ENCODE data around the gene APEH. TPM values are rescaled to one million over a fixed set of nuclear protein-coding genes. Genes with fewer than 3 reads are reported as not detected.

The APEH gene
- total and polyA plus RNA-seq, 2 donors from 2014 or later = 138 to 143 TPM

DNA sequence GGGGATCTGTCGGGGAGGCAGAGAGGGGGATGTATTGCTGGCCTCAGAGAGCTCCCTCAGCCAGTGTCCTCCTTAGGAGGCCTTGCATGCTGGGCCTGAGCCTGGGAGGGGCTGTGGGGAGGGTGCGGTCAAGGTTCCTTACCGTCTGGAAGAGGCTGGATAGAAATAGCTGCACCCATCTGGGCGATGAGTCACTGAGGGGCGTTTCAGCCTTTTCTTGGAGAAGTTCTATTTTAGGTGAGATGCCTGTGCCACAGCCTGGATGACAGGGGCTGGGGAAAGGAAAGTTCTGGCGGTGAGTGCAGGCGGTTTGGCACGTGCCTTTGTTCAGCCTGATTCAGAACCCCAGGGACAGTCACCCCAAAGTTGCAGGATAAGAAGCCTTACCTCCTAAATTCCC, 35.7 kb upstream of the APEH start:
- DNase-seq = no peak
- Histone ChIP-seq H3K9me3 (ENCODE audit: control insufficient read depth in 2 of 3, insufficient read depth in 1 of 3, low read length in 3 of 3) (no peaks in the 10 kb centered on the region), H3K36me3 (ENCODE audit: control insufficient read depth in 2 of 3, insufficient read depth in 3 of 3, low read length in 3 of 3) (no peaks in the 10 kb centered on the region), H3K4me1 (ENCODE audit: control insufficient read depth in 2 of 3, insufficient read depth in 2 of 3, low read depth in 1 of 3, low read length in 3 of 3) (no peaks in the 10 kb centered on the region), H3K27me3 (ENCODE audit: control insufficient read depth, insufficient read depth, low read length) (no peaks in the 10 kb centered on the region), H3K27ac (ENCODE audit: low read depth in 2 of 2, low read length in 2 of 2) (no peak overlapping the region), H3K9ac (ENCODE audit: low read length in 3 of 3) (no peak overlapping the region), H3K4me3 (ENCODE audit: low read length in 3 of 3) (no peak overlapping the region)
- TF ChIP-seq, protein P1, sequence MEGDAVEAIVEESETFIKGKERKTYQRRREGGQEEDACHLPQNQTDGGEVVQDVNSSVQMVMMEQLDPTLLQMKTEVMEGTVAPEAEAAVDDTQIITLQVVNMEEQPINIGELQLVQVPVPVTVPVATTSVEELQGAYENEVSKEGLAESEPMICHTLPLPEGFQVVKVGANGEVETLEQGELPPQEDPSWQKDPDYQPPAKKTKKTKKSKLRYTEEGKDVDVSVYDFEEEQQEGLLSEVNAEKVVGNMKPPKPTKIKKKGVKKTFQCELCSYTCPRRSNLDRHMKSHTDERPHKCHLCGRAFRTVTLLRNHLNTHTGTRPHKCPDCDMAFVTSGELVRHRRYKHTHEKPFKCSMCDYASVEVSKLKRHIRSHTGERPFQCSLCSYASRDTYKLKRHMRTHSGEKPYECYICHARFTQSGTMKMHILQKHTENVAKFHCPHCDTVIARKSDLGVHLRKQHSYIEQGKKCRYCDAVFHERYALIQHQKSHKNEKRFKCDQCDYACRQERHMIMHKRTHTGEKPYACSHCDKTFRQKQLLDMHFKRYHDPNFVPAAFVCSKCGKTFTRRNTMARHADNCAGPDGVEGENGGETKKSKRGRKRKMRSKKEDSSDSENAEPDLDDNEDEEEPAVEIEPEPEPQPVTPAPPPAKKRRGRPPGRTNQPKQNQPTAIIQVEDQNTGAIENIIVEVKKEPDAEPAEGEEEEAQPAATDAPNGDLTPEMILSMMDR (IDR thresholded peaks at IDR 0.05; ENCODE audit: borderline replicate concordance, extremely low read depth, insufficient read depth) = no peak
- no peak for FAIRE-seq
- intact Hi-C loops (cut with DNase I) = no loop called here

DNA sequence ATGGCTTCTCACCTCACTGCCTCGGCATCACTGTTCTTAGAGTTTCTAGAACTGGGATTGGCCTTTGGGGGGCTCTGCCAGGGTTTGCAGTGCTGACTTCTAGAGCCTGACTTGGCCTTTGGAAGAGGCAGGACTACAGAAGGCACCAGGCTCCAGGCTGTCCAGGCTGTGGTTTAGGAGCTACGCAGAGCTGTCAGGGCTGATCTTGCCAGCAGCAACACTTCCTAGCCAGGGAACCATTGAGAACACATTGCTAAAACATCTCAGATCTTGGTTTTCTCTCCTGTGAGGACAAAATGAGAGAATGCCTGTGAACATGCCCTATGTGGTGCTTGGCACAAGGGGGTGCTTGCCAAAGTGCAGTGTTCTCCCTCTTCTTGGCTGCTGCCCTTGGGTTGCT, 34.6 kb upstream of the APEH start:
- Histone ChIP-seq H3K27me3 (ENCODE audit: control insufficient read depth, insufficient read depth, low read length) (no peaks in the 10 kb centered on the region), H3K36me3 (ENCODE audit: control insufficient read depth in 2 of 3, insufficient read depth in 3 of 3, low read length in 3 of 3) (no peaks in the 10 kb centered on the region), H3K27ac (ENCODE audit: low read depth in 2 of 2, low read length in 2 of 2) (no peak overlapping the region), H3K9ac (ENCODE audit: low read length in 3 of 3) (no peak overlapping the region), H3K4me3 (ENCODE audit: low read length in 3 of 3) (no peak overlapping the region), H3K9me3 (ENCODE audit: control insufficient read depth in 2 of 3, insufficient read depth in 1 of 3, low read length in 3 of 3) (no peaks in the 10 kb centered on the region), H3K4me1 (ENCODE audit: control insufficient read depth in 2 of 3, insufficient read depth in 2 of 3, low read depth in 1 of 3, low read length in 3 of 3) (no peaks in the 10 kb centered on the region)
- TF ChIP-seq, protein P1 (IDR thresholded peaks at IDR 0.05; ENCODE audit: borderline replicate concordance, extremely low read depth, insufficient read depth) = no peak
- FAIRE-seq = no peak
- intact Hi-C loops (cut with DNase I) = no loop called here
- DNase-seq = no peak

DNA sequence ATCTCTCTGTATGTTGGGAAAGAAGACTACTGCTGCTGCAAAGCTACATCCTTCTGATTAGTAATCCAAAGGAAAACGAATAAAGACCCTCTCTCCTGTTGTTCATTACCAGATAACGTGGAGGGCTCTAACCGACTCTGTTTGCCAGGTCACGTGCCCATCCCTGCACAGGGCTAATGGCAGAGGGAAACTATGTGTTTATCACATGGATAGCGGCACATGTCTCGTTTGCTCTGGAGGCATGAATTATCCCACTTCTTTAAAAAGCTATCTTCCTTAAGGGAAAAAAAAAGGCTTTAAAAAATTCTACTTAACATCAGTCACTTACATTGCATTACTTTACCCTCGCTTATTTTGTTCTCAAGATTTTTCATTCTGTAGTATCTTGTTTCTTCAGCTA, 32.9 kb upstream of the APEH start:
- Histone ChIP-seq H3K4me3 (ENCODE audit: low read length in 3 of 3) (no peak overlapping the region), H3K27ac (ENCODE audit: low read depth in 2 of 2, low read length in 2 of 2) (no peak overlapping the region), H3K9me3 (ENCODE audit: control insufficient read depth in 2 of 3, insufficient read depth in 1 of 3, low read length in 3 of 3) (no peaks in the 10 kb centered on the region), H3K9ac (ENCODE audit: low read length in 3 of 3) (no peak overlapping the region), H3K36me3 (ENCODE audit: control insufficient read depth in 2 of 3, insufficient read depth in 3 of 3, low read length in 3 of 3) (no peaks in the 10 kb centered on the region), H3K4me1 (ENCODE audit: control insufficient read depth in 2 of 3, insufficient read depth in 2 of 3, low read depth in 1 of 3, low read length in 3 of 3) (no peaks in the 10 kb centered on the region), H3K27me3 (ENCODE audit: control insufficient read depth, insufficient read depth, low read length) (no peaks in the 10 kb centered on the region)
- intact Hi-C loops (cut with DNase I) = no loop called here
- DNase-seq = no peak
- TF ChIP-seq, protein P1 (IDR thresholded peaks at IDR 0.05; ENCODE audit: borderline replicate concordance, extremely low read depth, insufficient read depth) = no peak
- no peak for FAIRE-seq

All from kidney (tissue), 14 donors.